ENCODE measurements around the gene UBE2B.

UBE2B gene

DNA sequence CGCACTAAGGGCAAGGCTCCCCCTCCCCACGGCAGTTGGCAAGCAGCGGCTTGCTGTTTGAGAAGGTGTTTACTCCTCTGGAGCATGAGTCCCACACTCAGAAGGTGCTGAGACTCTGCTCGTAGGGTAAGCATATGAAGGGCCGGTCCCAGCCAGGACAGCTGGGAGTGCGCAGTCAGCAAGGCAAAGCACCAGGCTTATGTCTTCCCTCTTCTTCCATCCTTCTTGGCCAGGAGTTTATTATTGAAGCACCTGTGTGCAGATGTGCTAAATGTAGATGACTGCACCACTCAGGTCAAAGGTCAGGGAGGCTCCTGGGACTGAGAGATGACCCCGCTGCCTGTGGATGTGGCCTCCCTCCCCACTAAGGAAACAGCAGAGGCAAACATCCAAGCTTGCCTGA lies 67.4 kb downstream of the UBE2B start:
- no peak for DNase-seq

DNA sequence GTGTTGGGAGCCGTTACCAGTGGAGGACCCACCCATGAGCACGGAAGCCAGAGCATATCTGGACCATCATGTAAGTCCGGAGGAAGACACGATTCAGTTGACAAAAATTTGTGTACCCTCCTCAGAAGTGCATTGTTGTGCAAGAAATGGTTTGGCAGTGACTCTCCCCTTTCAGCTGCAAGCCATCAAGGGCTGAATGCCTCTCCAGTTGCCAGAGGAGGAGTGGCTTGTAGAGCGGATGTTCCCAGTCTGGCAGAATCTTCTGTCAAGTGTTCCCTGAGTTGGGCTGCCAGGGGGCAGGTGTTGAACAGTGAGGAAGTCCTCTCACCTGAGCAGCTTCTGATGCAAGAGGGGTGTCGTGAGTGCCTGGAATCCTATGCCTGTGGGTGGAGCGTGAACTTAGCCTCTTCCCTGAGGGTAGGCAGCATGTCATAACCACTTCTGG lies 67.9 kb downstream of the UBE2B start:
- DNase-seq = no peak

DNA sequence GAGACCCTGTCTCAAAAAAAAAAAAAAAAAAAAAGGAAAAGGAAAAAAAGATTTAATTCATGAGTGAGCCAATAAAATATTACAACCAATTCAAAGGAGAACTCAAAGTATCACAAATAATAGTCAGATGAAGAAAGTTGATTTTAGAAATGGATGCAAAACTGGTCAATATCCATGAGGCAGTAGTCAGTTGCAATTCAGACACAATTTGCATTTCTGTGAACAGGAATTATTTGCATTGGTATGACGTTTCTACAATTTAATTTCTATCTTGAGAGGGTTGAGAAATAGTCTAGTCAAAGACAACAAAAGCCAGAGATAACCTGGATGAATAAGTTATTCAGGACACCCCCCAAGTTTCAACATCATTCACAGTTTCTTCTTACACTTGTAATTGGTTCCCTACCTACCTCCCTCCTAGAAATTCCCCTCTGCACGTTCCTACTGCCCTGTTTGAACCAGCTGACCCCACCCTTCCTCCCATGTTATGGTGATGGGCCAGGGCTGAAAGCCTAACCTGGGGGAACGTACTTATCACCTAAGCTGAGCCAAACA lies 68.9 kb downstream of the UBE2B start:
- DNase-seq = no peak
